ENCODE results near the gene MXD4. TPM values are rescaled to one million over a fixed set of nuclear protein-coding genes. Genes with fewer than 3 reads are reported as not detected.

MXD4 gene
- total and polyA plus RNA-seq, 2 donors from 2014 or later = 49.8 to 84.8 TPM

DNA sequence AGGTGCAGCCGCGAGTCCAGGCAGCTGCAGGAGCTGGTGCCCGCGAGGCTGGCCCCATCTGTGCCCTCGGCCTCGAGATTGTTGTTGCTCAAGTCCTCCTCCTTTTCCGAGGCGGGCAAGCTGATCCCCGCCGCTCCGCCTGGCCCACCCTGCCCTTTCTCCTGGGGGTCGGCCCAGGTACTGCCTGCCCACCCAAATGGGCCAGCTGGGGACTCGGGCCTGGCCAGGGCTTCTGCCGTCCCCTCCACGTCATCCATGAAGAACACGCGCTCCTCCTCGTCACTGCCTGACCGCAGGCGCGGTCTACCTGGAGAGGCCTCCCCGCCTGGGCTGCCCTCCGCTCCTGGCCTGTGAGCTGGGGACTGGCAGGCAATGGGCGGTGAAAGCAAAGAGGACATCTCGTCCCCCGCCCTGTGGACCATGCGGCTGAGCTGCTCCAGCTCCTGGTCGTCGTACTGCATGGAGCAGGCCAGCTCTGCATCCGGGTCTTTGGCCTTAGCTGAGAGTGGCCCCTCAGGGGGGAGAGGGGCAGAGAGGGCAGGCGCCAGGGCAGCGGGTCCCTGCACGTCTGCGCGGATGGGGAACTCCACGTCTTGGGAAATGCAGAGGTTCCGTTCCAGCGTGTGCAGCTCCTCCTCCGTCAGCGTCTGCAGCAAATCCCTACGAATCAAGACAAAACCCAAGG, 43.1 kb upstream of the MXD4 start:
- H3K4me1 ChIP-seq (ENCODE audit: control insufficient read depth in 2 of 3, insufficient read depth in 2 of 3, low read depth in 1 of 3, low read length in 3 of 3) = no peaks in the 10 kb centered on the region
- H3K9me3 ChIP-seq (ENCODE audit: control insufficient read depth in 2 of 3, insufficient read depth in 1 of 3, low read length in 3 of 3) = peaks cover 0 to 7% (median 0%) of the 10 kb centered on the region in 3 donors
- H3K27me3 ChIP-seq (ENCODE audit: control insufficient read depth, insufficient read depth, low read length) = no peaks in the 10 kb centered on the region
- TF ChIP-seq, protein P1, sequence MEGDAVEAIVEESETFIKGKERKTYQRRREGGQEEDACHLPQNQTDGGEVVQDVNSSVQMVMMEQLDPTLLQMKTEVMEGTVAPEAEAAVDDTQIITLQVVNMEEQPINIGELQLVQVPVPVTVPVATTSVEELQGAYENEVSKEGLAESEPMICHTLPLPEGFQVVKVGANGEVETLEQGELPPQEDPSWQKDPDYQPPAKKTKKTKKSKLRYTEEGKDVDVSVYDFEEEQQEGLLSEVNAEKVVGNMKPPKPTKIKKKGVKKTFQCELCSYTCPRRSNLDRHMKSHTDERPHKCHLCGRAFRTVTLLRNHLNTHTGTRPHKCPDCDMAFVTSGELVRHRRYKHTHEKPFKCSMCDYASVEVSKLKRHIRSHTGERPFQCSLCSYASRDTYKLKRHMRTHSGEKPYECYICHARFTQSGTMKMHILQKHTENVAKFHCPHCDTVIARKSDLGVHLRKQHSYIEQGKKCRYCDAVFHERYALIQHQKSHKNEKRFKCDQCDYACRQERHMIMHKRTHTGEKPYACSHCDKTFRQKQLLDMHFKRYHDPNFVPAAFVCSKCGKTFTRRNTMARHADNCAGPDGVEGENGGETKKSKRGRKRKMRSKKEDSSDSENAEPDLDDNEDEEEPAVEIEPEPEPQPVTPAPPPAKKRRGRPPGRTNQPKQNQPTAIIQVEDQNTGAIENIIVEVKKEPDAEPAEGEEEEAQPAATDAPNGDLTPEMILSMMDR (IDR thresholded peaks at IDR 0.05; ENCODE audit: borderline replicate concordance, extremely low read depth, insufficient read depth) = no peak
- no peaks in the 10 kb centered on the region for H3K36me3 ChIP-seq (ENCODE audit: control insufficient read depth in 2 of 3, insufficient read depth in 3 of 3, low read length in 3 of 3)
- no peak overlapping the region for H3K4me3 ChIP-seq (ENCODE audit: low read length in 3 of 3)
- FAIRE-seq (no peak), DNase-seq (peak in 1 of 5 donors; percentile 9)
- no peak overlapping the region for H3K9ac ChIP-seq (ENCODE audit: low read length in 3 of 3)
- intact Hi-C loops (cut with DNase I) = no loop called here
- no peak overlapping the region for H3K27ac ChIP-seq (ENCODE audit: low read depth in 2 of 2, low read length in 2 of 2)

DNA sequence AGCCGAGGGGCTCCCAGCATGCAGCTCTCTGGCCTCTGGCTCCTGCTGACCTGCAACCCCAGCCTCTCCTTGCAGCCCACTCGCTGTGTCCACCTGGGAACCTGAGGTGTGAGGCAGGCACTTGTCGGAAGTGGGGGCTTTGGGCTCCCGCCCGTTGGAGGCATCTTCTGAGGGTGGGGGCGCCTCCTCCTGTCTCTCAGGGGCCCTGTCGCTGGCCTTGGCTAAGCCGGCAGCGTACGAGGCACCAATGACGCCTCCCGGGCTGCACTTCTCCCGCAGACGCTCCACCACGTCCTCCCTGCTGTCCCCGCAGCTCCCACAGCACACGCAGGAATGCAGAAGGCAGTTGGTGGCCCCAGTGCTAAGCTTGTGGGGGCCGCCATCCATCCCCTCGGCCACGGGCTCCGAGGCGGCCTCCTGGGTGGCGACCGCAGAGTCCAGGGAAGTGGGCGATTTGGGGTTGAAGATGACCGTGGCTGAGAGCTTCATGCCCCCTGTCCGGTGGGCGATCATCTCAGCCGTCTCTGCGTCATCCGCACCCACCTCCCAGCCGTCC, 42.5 kb upstream of the MXD4 start:
- DNase-seq (no peak), FAIRE-seq (no peak)
- Histone ChIP-seq H3K9ac (ENCODE audit: low read length in 3 of 3) (no peak overlapping the region), H3K27ac (ENCODE audit: low read depth in 2 of 2, low read length in 2 of 2) (no peak overlapping the region), H3K9me3 (ENCODE audit: control insufficient read depth in 2 of 3, insufficient read depth in 1 of 3, low read length in 3 of 3) (peaks cover 0 to 7% (median 0%) of the 10 kb centered on the region in 3 donors), H3K36me3 (ENCODE audit: control insufficient read depth in 2 of 3, insufficient read depth in 3 of 3, low read length in 3 of 3) (no peaks in the 10 kb centered on the region), H3K27me3 (ENCODE audit: control insufficient read depth, insufficient read depth, low read length) (no peaks in the 10 kb centered on the region), H3K4me1 (ENCODE audit: control insufficient read depth in 2 of 3, insufficient read depth in 2 of 3, low read depth in 1 of 3, low read length in 3 of 3) (no peaks in the 10 kb centered on the region), H3K4me3 (ENCODE audit: low read length in 3 of 3) (no peak overlapping the region)
- TF ChIP-seq, protein P1 (IDR thresholded peaks at IDR 0.05; ENCODE audit: borderline replicate concordance, extremely low read depth, insufficient read depth) = no peak
- intact Hi-C loops (cut with DNase I) = no loop called here

DNA sequence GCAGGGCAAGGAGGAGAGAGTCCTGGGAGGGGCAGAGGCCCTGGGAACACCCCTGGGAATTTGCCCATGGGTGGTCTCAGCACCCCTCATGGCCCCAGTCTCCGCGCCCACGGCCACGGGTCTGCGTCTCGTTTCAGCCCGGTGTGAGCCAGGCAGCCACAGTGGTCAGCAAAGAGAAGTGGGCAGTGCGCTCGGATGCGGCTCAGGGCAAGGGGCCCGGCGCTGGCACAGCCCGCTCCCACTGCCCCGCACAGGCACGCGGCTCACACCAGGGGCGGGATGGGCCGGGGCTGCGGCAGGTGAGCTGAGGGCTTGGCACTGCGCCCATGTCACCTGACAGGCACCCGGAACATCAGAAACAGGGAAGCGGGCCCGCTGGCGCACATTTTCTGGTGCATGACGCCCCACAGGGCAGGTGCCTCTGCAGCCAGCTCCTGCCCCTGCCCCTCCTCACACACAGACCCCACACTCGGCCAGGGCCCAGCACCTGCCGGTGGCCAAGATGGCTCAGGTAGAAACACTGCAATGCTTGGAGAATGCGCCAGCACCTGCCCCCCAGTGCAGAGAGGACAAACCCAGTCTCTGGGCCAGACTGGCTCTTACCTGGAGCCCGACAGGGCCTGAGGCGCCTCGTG, 41.9 kb upstream of the MXD4 start:
- Histone ChIP-seq H3K36me3 (ENCODE audit: control insufficient read depth in 2 of 3, insufficient read depth in 3 of 3, low read length in 3 of 3) (no peaks in the 10 kb centered on the region), H3K9me3 (ENCODE audit: control insufficient read depth in 2 of 3, insufficient read depth in 1 of 3, low read length in 3 of 3) (peaks cover 0 to 7% (median 0%) of the 10 kb centered on the region in 3 donors), H3K4me3 (ENCODE audit: low read length in 3 of 3) (no peak overlapping the region), H3K27ac (ENCODE audit: low read depth in 2 of 2, low read length in 2 of 2) (no peak overlapping the region), H3K4me1 (ENCODE audit: control insufficient read depth in 2 of 3, insufficient read depth in 2 of 3, low read depth in 1 of 3, low read length in 3 of 3) (no peaks in the 10 kb centered on the region), H3K9ac (ENCODE audit: low read length in 3 of 3) (no peak overlapping the region), H3K27me3 (ENCODE audit: control insufficient read depth, insufficient read depth, low read length) (no peaks in the 10 kb centered on the region)
- FAIRE-seq (no peak), DNase-seq (peak in 1 of 5 donors; percentile 10)
- TF ChIP-seq, protein P1 (IDR thresholded peaks at IDR 0.05; ENCODE audit: borderline replicate concordance, extremely low read depth, insufficient read depth) = no peak
- intact Hi-C loops (cut with DNase I) = no loop called here
